ENCODE measurements around the gene SERPINI2.

DNA sequence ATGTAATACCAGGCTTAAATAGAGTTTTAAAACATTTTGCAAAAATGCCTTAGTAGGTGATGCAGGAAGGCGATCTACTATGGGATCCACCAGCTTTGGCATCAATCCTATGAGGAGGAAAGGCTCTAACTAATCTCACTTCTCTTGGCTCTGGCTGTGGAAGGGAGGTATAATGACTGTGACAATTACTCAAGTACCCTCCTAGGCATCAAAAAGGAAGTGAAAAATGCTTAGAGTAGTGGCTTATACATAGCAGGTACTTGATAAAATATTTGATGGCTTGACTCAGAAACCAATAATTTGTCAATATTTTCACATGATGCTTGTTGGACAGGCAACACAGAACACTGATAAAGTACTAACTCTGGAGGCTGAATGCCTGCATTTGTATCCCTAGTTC is 34.1 kb upstream of the SERPINI2 start:
- TF ChIP-seq, protein P1, sequence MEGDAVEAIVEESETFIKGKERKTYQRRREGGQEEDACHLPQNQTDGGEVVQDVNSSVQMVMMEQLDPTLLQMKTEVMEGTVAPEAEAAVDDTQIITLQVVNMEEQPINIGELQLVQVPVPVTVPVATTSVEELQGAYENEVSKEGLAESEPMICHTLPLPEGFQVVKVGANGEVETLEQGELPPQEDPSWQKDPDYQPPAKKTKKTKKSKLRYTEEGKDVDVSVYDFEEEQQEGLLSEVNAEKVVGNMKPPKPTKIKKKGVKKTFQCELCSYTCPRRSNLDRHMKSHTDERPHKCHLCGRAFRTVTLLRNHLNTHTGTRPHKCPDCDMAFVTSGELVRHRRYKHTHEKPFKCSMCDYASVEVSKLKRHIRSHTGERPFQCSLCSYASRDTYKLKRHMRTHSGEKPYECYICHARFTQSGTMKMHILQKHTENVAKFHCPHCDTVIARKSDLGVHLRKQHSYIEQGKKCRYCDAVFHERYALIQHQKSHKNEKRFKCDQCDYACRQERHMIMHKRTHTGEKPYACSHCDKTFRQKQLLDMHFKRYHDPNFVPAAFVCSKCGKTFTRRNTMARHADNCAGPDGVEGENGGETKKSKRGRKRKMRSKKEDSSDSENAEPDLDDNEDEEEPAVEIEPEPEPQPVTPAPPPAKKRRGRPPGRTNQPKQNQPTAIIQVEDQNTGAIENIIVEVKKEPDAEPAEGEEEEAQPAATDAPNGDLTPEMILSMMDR (IDR thresholded peaks at IDR 0.05), result no peak
- no peak for TF ChIP-seq POLR2A (IDR thresholded peaks at IDR 0.05)

All from body of pancreas (tissue), 4 donors.